ENCODE data around the gene LMO7.

DNA sequence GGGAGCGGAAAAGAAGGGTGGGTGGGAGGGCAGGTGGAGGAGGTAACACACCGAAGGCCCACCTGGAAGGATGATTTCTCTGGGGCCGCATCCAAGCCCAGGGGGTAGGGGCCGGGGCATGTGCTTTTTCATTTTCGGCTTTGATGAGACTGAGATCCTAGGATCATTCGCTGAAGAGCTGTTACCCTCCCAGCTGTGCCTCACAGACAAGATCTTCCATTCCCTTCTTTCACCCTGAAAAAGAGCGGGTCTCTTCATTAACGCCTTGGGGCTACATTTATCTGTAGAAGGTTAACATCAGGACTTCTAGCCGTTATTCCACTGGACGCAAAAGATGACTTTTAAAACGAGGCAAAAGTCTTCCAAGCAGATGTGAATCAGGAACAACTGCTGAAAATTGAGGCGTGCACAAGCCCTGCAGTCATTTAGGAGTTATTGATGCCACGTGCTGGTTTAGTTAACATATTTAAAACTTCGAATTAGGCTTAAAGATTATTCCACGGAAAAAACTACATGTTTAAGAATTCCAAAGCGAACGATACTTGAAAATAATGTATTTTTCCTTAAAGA is 1.1 kb downstream of the LMO7 start:
- TF ChIP-seq POLR2A (IDR thresholded peaks at IDR 0.05) = no peak
- TF ChIP-seq, protein P1, sequence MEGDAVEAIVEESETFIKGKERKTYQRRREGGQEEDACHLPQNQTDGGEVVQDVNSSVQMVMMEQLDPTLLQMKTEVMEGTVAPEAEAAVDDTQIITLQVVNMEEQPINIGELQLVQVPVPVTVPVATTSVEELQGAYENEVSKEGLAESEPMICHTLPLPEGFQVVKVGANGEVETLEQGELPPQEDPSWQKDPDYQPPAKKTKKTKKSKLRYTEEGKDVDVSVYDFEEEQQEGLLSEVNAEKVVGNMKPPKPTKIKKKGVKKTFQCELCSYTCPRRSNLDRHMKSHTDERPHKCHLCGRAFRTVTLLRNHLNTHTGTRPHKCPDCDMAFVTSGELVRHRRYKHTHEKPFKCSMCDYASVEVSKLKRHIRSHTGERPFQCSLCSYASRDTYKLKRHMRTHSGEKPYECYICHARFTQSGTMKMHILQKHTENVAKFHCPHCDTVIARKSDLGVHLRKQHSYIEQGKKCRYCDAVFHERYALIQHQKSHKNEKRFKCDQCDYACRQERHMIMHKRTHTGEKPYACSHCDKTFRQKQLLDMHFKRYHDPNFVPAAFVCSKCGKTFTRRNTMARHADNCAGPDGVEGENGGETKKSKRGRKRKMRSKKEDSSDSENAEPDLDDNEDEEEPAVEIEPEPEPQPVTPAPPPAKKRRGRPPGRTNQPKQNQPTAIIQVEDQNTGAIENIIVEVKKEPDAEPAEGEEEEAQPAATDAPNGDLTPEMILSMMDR (IDR thresholded peaks at IDR 0.05) = no peak
